Endometrial microvascular endothelial cells (primary cell): ENCODE data around the gene ANK3. TPM values are rescaled to one million over a fixed set of nuclear protein-coding genes. Genes with fewer than 3 reads are reported as not detected.

ENCODE experiments used
- in situ Hi-C: cut with HindIII; loops from 2 replicates; pipeline ENCODE4 v1.10.0; 2017; ENCODE audit warnings: low sequenced_read_pairs, low pct_unique_long_range_greater_than_20kb; ENCODE audit errors: inconsistent ontology term
- total RNA-seq: library from RNA; depleted of rRNA; stranded (reverse); fragments of >200 nt; gene quantifications from one replicate; pipeline ENCODE4 v1.2.3, GENCODE V29; 2015; ENCODE audit errors: inconsistent ontology term

ANK3 gene
- total RNA-seq, 1 donor from 2014 or later = 6.5 TPM

DNA sequence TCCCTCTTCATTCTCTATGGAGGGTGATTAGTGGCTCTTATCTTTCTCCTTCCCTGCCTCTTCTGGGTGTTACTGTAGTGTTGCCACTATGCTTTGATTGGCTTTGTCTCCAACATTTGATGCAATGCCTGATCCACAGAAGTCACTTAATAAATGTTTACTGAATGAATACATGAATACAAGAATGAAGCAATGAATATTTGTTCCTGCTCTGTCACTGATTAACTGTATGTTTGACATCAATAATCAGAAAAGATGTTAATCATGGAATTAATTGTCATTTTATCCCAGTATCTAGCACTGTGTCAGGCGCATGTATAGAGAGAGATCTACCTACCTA lies 4.3 kb downstream of the ANK3 start:
- in situ Hi-C loops = no loop called here

DNA sequence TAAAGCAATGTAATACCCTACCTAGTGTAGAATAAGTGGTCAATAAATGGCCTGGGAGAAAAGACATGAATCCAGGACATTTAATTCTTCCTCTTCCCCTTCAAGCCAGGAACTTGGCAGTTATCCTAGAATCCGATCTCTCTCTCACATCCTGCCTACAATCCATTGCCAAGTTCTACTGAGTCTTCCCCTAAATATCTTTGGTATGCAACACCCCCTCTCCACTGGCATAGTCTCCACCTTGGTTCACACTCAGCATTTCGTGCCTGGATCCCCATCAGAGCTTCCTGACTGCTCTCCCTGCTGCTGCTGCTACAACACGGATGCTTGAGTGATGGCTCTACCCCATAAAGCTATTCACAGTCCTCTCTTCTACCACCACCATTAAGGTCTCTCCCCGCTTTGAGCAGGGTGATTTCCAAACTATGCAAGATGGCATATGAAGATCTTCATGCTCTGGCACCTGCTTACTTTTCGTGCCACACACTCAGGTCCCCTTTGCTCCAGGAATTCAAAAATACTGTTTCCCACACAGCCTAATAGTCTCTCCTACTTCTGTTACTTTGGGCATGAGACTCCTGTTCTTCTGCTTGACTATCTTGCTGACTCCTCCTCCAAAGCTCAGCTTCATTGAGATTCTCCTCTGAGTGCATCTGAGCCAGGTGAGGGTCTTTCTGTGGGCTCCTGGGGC lies 4.8 kb downstream of the ANK3 start:
- in situ Hi-C loops = no loop called here

DNA sequence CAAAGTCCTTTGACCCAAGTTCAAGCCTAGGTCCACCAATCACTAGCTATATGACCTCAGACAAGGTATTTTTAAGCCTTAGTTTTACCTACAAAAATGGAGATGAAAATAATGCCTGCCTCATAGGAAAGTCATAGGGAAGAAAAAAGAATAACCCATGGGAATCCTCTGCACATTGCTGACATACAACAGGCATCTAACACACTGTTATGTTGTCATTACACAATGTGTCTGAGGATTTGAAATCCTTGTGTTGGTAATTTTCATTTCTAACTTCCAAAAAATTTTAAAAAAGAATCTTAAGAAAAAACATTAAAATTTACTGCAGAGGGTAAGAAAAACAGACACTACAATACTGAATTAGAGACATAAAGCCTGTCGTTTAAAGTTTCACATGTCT lies 5.7 kb downstream of the ANK3 start:
- in situ Hi-C loops = no loop called here

DNA sequence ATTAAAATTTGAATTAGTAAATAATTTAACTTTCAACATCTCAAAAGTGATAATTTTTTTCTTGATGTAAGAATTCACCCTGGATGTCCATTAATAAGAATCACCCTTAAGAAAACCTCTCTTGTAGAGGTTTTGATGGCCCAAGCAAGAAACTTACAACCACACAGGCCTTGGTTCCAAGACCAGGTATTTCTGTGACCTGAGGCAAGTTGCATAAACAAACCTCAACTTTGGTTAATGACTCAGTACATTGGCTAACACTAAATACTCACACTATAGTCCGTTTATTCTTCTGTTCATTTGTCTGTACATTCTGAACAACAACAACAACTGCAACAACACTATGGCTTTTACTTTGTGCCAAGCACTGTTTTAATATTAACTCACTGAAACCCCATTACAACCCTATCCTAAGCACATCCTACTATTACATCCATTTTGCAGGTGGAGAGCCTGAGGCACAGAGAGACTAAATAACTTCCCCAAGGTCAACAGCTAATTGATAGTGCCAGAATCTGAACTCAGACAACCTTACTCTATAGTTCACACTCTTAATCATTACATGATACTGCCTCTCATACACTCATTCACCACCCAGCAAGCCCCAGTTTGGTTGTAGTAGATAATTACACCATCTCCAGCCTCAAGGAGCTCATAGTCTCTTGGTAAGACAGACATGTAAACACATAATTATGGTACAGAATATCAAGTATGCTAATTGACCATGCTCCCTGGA lies 6.6 kb downstream of the ANK3 start:
- in situ Hi-C loops = no loop called here

DNA sequence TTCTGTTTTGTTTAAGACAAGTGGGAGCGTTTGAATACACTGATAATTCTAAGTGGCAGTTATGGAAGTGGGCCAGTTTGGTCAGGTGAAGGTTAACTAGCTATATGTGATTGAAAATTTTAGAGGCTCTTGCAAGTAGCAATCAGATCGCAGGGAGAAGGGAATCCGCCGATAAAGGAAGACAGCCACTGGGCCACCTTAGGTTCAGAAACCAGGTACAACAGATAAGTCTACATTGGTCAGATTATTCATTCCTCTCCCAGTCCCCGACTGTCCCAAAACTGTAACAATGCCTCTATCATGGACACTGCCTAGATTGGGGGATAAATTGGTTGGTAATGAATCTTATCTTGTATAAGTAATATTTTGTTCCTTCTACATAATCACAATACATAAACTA lies 8.9 kb downstream of the ANK3 start:
- in situ Hi-C loops = no loop called here

DNA sequence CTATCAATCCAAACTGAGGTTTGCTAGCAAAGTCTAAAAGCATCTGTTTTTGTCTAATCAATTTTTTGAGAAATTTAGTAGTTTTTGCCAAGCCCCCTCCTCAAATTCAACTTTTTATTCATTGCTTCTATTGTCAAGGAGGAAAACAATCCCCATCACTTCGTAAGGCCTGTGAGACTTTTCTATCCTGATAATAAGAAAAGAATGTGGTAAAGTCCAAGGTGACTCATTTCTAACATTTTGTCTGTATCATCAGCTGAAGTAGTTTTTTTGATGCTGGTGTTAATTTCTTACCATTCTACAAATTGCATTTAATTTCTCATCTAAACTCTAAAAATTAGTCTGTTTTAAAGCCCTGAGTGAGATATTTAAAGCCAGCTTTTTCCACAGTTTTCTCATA lies 11.7 kb downstream of the ANK3 start:
- in situ Hi-C loops = no loop called here

DNA sequence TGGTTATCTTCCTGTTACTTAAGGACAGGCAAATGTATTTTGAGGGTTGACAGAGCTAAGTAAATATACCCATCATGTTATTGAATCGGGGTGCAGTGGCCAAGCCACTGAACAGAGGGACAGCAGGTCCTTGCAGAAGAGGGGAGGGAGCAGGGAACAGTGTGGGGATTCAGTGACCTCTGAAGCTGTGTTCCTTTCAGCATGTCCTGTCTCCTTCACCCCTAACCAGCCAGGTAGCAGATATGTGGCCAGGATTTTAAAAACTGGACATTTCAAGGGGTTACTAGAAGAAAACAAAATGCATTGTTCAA lies 12.7 kb downstream of the ANK3 start:
- in situ Hi-C loops = no loop called here

DNA sequence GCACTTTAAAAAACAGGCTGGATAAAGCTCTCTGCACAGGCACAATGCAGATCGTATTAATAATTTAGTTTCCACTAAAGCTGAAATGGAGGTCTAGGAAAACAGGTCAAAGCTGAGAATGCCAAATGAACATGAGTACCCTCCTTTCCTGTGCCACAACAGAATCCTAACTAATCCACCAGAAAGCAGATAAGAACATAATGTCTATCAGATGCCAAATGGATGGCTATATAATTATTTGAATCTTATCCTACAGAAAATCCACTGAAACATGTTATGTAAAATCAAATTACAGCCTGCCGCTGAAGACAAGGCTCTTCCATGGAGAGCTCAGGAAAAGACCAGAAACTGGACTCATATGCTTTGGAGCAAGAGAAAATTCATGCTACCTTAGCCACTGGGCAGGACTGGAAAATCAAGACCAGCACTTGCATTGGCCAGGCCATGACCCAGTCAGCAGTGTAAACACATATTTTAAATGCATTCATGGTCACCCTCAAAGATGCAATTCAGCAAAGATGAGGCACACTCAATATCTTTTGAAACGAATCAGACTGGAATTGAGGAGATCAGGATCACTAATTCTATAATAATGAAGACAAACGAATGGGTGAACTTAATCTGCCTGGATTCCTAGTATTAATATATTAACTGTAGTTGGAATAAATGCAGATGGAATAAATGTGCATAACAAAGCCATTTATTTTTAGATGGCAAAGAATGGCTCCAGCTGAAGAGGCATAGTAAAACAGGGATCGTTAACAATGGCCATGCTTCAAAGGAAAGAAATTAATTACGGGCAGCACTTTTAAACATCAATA lies 13.2 kb downstream of the ANK3 start:
- in situ Hi-C loops = no loop called here

DNA sequence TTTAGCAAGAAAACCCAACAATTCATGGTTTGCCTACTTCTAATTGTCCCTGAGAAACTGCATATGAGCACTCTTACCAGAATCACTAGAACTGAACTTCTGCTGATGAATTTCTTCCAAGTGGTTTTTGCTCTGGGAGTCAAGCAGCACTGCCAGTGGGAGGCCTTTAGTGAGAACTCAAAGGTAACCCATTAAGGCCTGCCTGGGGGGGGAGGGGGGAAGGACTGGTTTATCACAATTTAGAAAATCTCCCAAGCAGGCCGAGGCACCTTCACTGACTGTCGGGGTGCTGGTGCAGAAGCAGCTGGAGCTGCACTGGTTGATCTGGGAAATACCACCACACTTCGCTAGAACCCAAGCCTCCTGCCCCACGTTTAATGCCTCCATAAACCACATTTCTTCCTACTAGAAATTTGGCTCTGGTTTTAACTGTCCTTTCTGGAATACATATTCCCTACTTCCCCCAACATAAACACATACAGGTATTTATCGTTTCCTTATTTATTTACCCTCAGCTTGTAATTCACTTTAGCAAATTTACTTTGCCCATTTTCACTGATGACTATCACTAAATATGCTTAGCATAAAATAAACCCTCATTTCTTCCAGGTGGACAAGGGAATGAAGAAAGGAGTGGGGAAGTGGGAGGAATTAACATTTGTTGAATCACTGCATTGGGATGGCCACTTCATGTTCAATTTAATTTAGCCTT lies 14.2 kb downstream of the ANK3 start:
- in situ Hi-C loops = no loop called here

DNA sequence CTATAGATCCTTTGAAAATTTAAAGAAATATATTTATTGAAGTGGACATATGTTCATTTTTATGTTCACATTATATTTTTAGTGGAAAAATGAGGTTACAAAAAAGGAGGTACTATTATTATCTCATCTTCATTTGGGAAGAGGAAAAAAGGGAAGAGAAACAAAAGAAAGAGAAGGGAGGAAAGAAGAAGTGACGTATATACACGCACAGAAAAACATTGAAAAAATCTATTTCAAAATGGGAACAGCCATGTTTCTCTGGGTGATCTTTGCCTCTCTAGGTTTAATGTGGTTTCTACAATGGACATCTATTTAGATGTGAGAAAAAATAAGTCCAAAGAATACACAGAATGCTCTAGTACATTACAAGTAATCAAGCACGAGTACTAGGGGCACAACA lies 14.8 kb downstream of the ANK3 start:
- in situ Hi-C loops = no loop called here

DNA sequence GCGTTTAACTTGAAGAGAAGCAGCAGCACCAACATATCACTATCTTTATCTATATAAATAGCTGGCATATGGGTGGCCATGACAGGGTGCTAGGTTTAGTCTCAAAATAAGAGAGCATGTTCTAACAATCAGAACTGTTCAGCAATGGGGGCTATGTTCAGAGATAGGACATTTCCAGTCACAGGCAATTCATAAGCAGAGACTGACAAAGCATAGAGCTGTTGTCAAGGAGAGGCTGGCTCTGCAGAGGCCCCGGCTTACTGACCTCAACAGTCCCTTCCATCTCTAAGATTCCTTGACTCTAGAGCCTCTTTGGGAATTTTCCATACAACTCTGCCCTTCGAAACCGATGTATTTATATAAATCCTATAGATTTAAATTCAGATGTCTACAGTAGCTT lies 17.2 kb downstream of the ANK3 start:
- in situ Hi-C loops = no loop called here

DNA sequence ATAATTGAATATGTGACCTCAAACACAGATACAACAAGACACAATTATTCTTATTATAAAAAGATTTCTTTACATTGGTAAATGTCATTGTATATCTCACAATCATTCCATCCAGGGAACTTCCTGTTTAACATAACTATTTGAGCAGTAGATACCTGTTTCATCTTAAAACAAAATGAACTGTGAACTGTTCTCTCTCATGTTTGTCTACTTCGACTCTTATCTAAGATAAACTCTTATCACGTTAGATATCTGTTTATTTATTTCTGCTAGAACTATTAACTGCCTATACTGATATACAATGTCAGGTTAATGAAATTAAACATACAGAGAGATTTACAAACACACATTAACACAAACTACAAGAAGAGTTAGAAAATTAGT lies 20.1 kb downstream of the ANK3 start:
- in situ Hi-C loops = no loop called here

DNA sequence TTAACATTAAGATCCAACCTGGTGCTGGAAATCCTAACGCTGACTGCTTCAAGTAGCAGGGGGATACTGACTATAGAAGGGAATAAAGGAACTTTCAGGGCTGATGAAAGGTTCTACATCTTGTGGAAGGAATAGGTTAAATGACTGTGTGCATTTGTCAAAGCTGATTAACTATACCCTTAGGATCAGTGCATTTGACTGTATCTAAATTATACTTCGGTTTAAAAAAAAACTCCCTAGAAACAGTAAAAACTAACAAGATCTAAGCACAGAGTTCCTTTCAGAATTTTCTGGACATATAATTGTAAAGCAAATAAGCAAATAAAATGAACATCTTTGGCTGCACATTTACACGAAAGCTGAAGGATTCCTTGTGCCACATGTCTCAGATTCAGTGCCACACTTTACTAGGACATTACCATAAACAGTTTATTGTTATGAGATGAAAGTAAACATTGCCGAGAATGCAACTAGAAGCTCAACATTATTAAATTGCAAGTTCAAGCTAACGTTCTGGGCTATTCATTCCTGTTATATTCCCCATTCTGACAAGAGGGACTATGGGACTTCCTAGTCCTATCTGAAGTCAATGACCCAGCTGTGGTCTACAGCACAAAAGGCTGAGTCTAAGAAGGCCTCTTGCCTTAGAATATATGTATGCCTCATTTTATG lies 20.7 kb downstream of the ANK3 start:
- in situ Hi-C loops = no loop called here

DNA sequence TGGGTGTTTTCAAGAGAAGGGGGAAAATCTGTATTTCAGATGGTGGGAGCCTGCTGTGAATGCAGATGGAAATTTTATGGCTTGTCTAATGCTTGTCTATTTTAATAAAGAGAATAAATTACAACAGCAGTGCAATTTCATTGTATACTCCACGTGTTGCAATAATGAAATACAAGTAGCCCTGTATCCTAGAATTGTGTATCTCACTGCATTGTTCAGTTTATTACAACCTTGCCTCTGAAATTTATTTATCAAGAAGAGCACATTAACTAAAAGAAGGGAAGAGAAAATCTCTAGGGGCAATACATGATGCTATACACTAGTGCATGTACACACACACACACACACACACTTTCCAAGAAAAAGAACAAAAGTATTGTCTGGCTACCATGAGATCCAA lies 21.8 kb downstream of the ANK3 start:
- in situ Hi-C loops = no loop called here

DNA sequence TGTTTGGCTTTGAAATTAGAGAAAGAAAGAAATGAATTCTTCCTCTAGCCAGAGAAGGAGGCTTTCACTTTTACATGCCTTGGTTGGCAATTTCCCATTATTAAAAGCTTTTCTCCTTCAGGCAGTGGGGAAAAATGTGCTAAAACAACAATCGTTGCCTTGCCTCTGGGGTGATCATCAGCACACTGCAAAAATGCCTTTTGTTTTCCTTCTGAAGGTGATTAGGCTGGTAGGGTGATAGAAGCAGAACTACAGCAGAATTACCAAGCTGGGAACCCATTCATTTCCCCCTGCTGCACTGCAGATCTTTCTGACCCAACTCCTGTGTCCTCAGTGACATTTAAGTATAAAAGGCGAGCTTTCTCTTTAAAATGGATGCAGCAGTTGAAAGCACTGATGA lies 22.2 kb downstream of the ANK3 start:
- in situ Hi-C loops = no loop called here

DNA sequence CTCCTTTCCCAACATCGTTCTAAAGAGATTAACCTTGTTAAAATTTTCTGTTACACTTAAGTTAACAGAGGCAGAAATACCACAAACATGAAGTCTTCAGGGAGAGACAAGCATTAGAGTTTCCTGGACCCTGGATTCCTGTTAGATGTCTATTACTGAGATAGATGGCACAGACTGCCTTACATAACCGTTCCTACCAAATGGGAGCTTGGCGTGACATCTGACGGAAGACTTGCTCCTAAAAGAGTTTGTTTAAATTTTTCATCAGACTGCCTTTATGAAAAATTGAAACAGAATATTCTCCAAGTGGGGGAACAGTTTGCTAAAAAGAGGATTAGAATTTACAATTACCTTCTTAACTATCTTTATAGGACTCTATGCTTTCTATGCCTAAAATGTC lies 22.7 kb downstream of the ANK3 start:
- in situ Hi-C loops = no loop called here

DNA sequence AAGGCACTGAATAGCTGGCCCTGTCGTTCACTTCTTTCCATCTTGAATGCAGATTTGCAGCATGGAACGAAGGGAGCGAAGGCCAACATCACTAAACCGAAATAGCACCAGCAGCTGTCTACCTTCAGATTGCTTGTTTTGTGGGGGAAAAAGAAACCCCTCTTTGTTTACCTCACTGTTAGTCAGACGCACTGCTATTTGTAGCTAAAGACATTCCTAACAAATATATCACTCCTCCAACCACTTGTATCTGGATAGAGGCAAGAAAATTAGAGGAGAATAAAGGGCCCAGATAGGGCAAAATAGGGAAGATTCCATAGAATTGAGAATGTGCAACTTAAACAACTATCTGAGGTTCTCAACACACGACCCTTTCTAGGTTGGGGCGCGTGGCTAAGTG lies 26.5 kb downstream of the ANK3 start:
- in situ Hi-C loops = no loop called here

DNA sequence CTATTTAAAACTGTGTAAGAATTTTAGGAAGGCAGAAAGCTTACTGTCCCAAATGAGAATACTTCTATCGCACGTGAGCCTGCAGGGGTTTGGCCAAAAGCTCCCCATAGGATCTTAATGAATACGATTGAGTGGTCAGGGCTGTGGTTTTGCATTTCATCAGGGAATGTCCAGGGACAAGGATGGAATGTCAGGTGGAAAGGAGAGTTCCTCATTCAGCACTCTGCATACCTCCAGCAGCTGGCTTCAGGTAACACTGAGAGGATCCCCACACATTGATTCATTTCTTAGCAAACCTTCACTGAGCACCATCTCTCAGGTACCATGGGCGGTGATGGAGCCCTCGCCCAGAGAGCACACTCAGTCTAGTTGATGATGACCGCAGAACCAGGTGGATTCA lies 27.2 kb downstream of the ANK3 start:
- in situ Hi-C loops = no loop called here

DNA sequence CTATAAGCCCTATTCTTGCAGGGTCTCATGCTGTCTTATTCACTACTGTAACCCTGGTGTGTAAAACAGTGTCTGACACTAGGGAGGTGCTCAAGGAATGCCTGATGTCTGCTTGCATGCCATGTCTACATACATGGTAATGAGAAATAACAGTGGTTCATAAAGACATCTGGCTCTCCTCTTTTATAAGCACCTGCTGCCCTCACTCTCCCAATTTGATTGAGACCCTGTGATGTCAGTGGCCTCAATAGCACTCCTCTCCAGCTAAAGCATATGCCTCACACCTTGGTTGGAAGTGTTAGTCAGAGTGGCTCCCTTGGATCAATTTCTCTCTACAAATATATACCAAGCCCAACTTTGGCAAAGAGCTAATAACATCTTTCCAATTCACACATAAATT lies 30.6 kb downstream of the ANK3 start:
- in situ Hi-C loops = no loop called here
